ENCODE measurements around the gene CDK15. TPM values are rescaled to one million over a fixed set of nuclear protein-coding genes. Genes with fewer than 3 reads are reported as not detected.

The CDK15 gene
- total RNA-seq, 4 donors from 2014 or later, result 0.07 to 1.8 (median 1.4) TPM

- TF ChIP-seq POLR2AphosphoS5 (IDR thresholded peaks at IDR 0.05) (no peak), CTCF (IDR thresholded peaks at IDR 0.05) (no peak), POLR2A (IDR thresholded peaks at IDR 0.05) (no peak), EP300 (IDR thresholded peaks at IDR 0.05) (no peak)
- H3K36me3 ChIP-seq, result no peaks in the 10 kb centered on the region
- H3K9me3 ChIP-seq, result no peaks in the 10 kb centered on the region
- peaks cover 6% of the 10 kb centered on the region for H3K27me3 ChIP-seq
- no peak overlapping the region for H3K27ac ChIP-seq
- WGBS, 2 donors (ENCODE audit: low coverage in 1 of 2), result 54 to 77% methylated on average over 3 of the region's 3 CpGs
- no peak overlapping the region for H3K4me3 ChIP-seq
- no peaks in the 10 kb centered on the region for H3K4me1 ChIP-seq
- ATAC-seq, result no peak
Measured at GRCh38 chr2:201788371-201788770, 18.0 kb upstream of the CDK15 start.

GRCh38 chr2:201789395-201789794, 16.9 kb upstream of the CDK15 start:
- H3K9me3 ChIP-seq, result no peaks in the 10 kb centered on the region
- no peaks in the 10 kb centered on the region for H3K36me3 ChIP-seq
- no peak for ATAC-seq
- 53 to 89% methylated on average over 2 of the region's 2 CpGs for WGBS, 2 donors (ENCODE audit: low coverage in 1 of 2)
- no peak overlapping the region for H3K4me3 ChIP-seq
- H3K4me1 ChIP-seq, result no peaks in the 10 kb centered on the region
- no peak overlapping the region for H3K27ac ChIP-seq
- no peak for TF ChIP-seq POLR2AphosphoS5 (IDR thresholded peaks at IDR 0.05)
- no peak for TF ChIP-seq CTCF (IDR thresholded peaks at IDR 0.05)
- TF ChIP-seq POLR2A (IDR thresholded peaks at IDR 0.05), result no peak
- no peak for TF ChIP-seq EP300 (IDR thresholded peaks at IDR 0.05)
- peaks cover 6% of the 10 kb centered on the region for H3K27me3 ChIP-seq

- WGBS, 2 donors (ENCODE audit: low coverage in 1 of 2), result 81 to 86% methylated on average over 3 of the region's 3 CpGs
- no peaks in the 10 kb centered on the region for H3K36me3 ChIP-seq
- H3K9me3 ChIP-seq, result no peaks in the 10 kb centered on the region
- no peaks in the 10 kb centered on the region for H3K4me1 ChIP-seq
- no peak overlapping the region for H3K27ac ChIP-seq
- TF ChIP-seq POLR2AphosphoS5 (IDR thresholded peaks at IDR 0.05) (no peak), CTCF (IDR thresholded peaks at IDR 0.05) (no peak), EP300 (IDR thresholded peaks at IDR 0.05) (no peak)
- peaks cover 6% of the 10 kb centered on the region for H3K27me3 ChIP-seq
- H3K4me3 ChIP-seq, result no peak overlapping the region
- ATAC-seq, result no peak
Measured at GRCh38 chr2:201790291-201790690, 16.0 kb upstream of the CDK15 start.

- Histone ChIP-seq H3K4me3 (no peak overlapping the region), H3K27ac (no peak overlapping the region), H3K4me1 (no peaks in the 10 kb centered on the region), H3K9me3 (no peaks in the 10 kb centered on the region), H3K36me3 (no peaks in the 10 kb centered on the region), H3K27me3 (peaks cover 6% of the 10 kb centered on the region)
- no peak for TF ChIP-seq CTCF (IDR thresholded peaks at IDR 0.05)
- TF ChIP-seq POLR2A (IDR thresholded peaks at IDR 0.05), result no peak
- TF ChIP-seq EP300 (IDR thresholded peaks at IDR 0.05), result no peak
- TF ChIP-seq POLR2AphosphoS5 (IDR thresholded peaks at IDR 0.05), result no peak
- ATAC-seq, result no peak
- 58 to 74% methylated on average over 2 of the region's 2 CpGs for WGBS, 2 donors (ENCODE audit: low coverage in 1 of 2)
Measured at GRCh38 chr2:201790989-201791388, 15.3 kb upstream of the CDK15 start.

- Histone ChIP-seq H3K4me1 (no peaks in the 10 kb centered on the region), H3K27ac (no peak overlapping the region), H3K9me3 (no peaks in the 10 kb centered on the region), H3K27me3 (peaks cover 6% of the 10 kb centered on the region), H3K36me3 (no peaks in the 10 kb centered on the region), H3K4me3 (no peak overlapping the region)
- TF ChIP-seq POLR2A (IDR thresholded peaks at IDR 0.05), result no peak
- no peak for TF ChIP-seq EP300 (IDR thresholded peaks at IDR 0.05)
- no peak for TF ChIP-seq POLR2AphosphoS5 (IDR thresholded peaks at IDR 0.05)
- TF ChIP-seq CTCF (IDR thresholded peaks at IDR 0.05), result no peak
- ATAC-seq, result no peak
- WGBS, 2 donors (ENCODE audit: low coverage in 1 of 2), result 86 to 100% methylated on average over 1 of the region's 1 CpG
Measured at GRCh38 chr2:201793631-201794030, 12.7 kb upstream of the CDK15 start.

Data from gastroesophageal sphincter (tissue), 4 donors.